Skeletal muscle tissue (tissue), 4 donors: Measurements from ENCODE around the gene TCIRG1. TPM values are rescaled to one million over a fixed set of nuclear protein-coding genes. Genes with fewer than 3 reads are reported as not detected.
A peak's percentile ranks its signal among the peaks of the same experiment; 100 is the strongest.

Experiments used
- H3K27ac ChIP-seq: one replicate; pipeline ENCODE4 v1.7.0; 2013; ENCODE audit warnings: mild to moderate bottlenecking, low read depth, low read length, inconsistent platforms
- H3K27me3 ChIP-seq, 3 donors: one replicate each; pipeline ENCODE4 v1.7.0; 2013; ENCODE audit warnings: low read length in 3 of 3; ENCODE audit not compliant: control insufficient read depth in 3 of 3, insufficient read depth in 3 of 3
- H3K36me3 ChIP-seq, 3 donors: one replicate each; pipeline ENCODE4 v1.7.0; 2013; ENCODE audit warnings: low read length in 3 of 3; ENCODE audit not compliant: control insufficient read depth in 3 of 3, insufficient read depth in 3 of 3
- H3K4me1 ChIP-seq, 3 donors: one replicate each; pipeline ENCODE4 v1.7.0; 2013; ENCODE audit warnings: low read length in 3 of 3, mild to moderate bottlenecking in 3 of 3; ENCODE audit not compliant: control insufficient read depth in 3 of 3, insufficient read depth in 3 of 3
- H3K4me3 ChIP-seq, 3 donors: one replicate each; pipeline ENCODE4 v1.7.0; 2013; ENCODE audit warnings: low read length in 3 of 3
- H3K9ac ChIP-seq, 3 donors: one replicate each; pipeline ENCODE4 v1.7.0; 2013; ENCODE audit warnings: low read length in 3 of 3, mild to moderate bottlenecking in 3 of 3, moderate library complexity in 2 of 3, low read depth in 1 of 3
- H3K9me3 ChIP-seq, 3 donors: one replicate each; pipeline ENCODE4 v1.7.0; 2013; ENCODE audit warnings: low read length in 3 of 3; ENCODE audit not compliant: control insufficient read depth in 3 of 3
- total RNA-seq: library from RNA; depleted of rRNA; stranded (reverse); fragments of >200 nt; gene quantifications from one replicate; pipeline ENCODE4 v1.2.3, GENCODE V29; 2014
- donor health status: Osteomylitis.

Gene TCIRG1
- total RNA-seq, 1 donor from 2014 or later, result 18.3 TPM

GRCh38 chr11:68066742-68067141 lies 27.9 kb downstream of the TCIRG1 start:
- Histone ChIP-seq H3K36me3 (peaks cover 52 to 60% (median 57%) of the 10 kb centered on the region in 3 donors), H3K4me3 (no peak overlapping the region), H3K4me1 (no peaks in the 10 kb centered on the region), H3K27ac (no peak overlapping the region), H3K9ac (no peak overlapping the region), H3K27me3 (no peaks in the 10 kb centered on the region), H3K9me3 (no peaks in the 10 kb centered on the region)

GRCh38 chr11:68067991-68068390 lies 29.2 kb downstream of the TCIRG1 start:
- H3K27ac ChIP-seq, result no peak overlapping the region
- no peaks in the 10 kb centered on the region for H3K27me3 ChIP-seq
- H3K36me3 ChIP-seq, result peaks cover 45 to 53% (median 47%) of the 10 kb centered on the region in 3 donors
- no peaks in the 10 kb centered on the region for H3K9me3 ChIP-seq
- H3K4me1 ChIP-seq, result no peaks in the 10 kb centered on the region
- no peak overlapping the region for H3K9ac ChIP-seq
- H3K4me3 ChIP-seq, result no peak overlapping the region

GRCh38 chr11:68071281-68072048 lies 32.6 kb downstream of the TCIRG1 start:
- H3K9ac ChIP-seq, result no peak overlapping the region
- H3K4me1 ChIP-seq, result no peaks in the 10 kb centered on the region
- peaks cover 39 to 45% (median 42%) of the 10 kb centered on the region in 3 donors for H3K36me3 ChIP-seq
- H3K27me3 ChIP-seq, result no peaks in the 10 kb centered on the region
- no peak overlapping the region for H3K27ac ChIP-seq
- H3K4me3 ChIP-seq, result no peak overlapping the region
- H3K9me3 ChIP-seq, result no peaks in the 10 kb centered on the region

- H3K27ac ChIP-seq, result no peak overlapping the region
- H3K27me3 ChIP-seq, result no peaks in the 10 kb centered on the region
- peaks cover 16 to 22% (median 20%) of the 10 kb centered on the region in 3 donors for H3K36me3 ChIP-seq
- H3K9me3 ChIP-seq, result no peaks in the 10 kb centered on the region
- H3K9ac ChIP-seq, result no peak overlapping the region
- no peaks in the 10 kb centered on the region for H3K4me1 ChIP-seq
- no peak overlapping the region for H3K4me3 ChIP-seq
Observed at GRCh38 chr11:68074584-68075352, 35.9 kb downstream of the TCIRG1 start.

GRCh38 chr11:68076371-68077042 lies 37.7 kb downstream of the TCIRG1 start:
- H3K36me3 ChIP-seq, result peaks cover 6 to 15% (median 13%) of the 10 kb centered on the region in 3 donors
- H3K9me3 ChIP-seq, result no peaks in the 10 kb centered on the region
- no peak overlapping the region for H3K9ac ChIP-seq
- peaks cover 2 to 5% (median 2%) of the 10 kb centered on the region in 3 donors for H3K4me1 ChIP-seq
- H3K27me3 ChIP-seq, result no peaks in the 10 kb centered on the region
- H3K27ac ChIP-seq, result no peak overlapping the region
- no peak overlapping the region for H3K4me3 ChIP-seq

GRCh38 chr11:68077617-68078582 lies 39.1 kb downstream of the TCIRG1 start:
- H3K9ac ChIP-seq, result no peak overlapping the region
- no peak overlapping the region for H3K4me3 ChIP-seq
- H3K4me1 ChIP-seq, result peaks cover 3 to 8% (median 4%) of the 10 kb centered on the region in 3 donors
- H3K27me3 ChIP-seq, result no peaks in the 10 kb centered on the region
- H3K36me3 ChIP-seq, result peaks cover 6 to 15% (median 12%) of the 10 kb centered on the region in 3 donors
- H3K27ac ChIP-seq, result no peak overlapping the region
- no peaks in the 10 kb centered on the region for H3K9me3 ChIP-seq

GRCh38 chr11:68080860-68081259 lies 42.0 kb downstream of the TCIRG1 start:
- Histone ChIP-seq H3K27ac (no peak overlapping the region), H3K36me3 (peaks cover 2 to 5% (median 3%) of the 10 kb centered on the region in 3 donors), H3K27me3 (no peaks in the 10 kb centered on the region), H3K4me3 (no peak overlapping the region), H3K9me3 (no peaks in the 10 kb centered on the region), H3K9ac (no peak overlapping the region), H3K4me1 (peaks cover 3 to 8% (median 4%) of the 10 kb centered on the region in 3 donors)

GRCh38 chr11:68081691-68082090 lies 42.9 kb downstream of the TCIRG1 start:
- H3K27ac ChIP-seq, result peak overlapping the region; percentile 7
- H3K9me3 ChIP-seq, result no peaks in the 10 kb centered on the region
- H3K9ac ChIP-seq, result peak overlapping the region in 2 of 3 donors; percentile 43 to 63
- no peaks in the 10 kb centered on the region for H3K27me3 ChIP-seq
- H3K4me1 ChIP-seq, result peaks cover 3 to 8% (median 4%) of the 10 kb centered on the region in 3 donors
- no peak overlapping the region for H3K4me3 ChIP-seq
- peaks cover 2 to 5% (median 3%) of the 10 kb centered on the region in 3 donors for H3K36me3 ChIP-seq

- Histone ChIP-seq H3K9me3 (no peaks in the 10 kb centered on the region), H3K36me3 (peaks cover 0 to 5% (median 2%) of the 10 kb centered on the region in 3 donors), H3K4me3 (no peak overlapping the region), H3K9ac (peak overlapping the region in 1 of 3 donors; percentile 33), H3K27ac (no peak overlapping the region), H3K27me3 (no peaks in the 10 kb centered on the region), H3K4me1 (peaks cover 3 to 8% (median 4%) of the 10 kb centered on the region in 3 donors)
Observed at GRCh38 chr11:68082481-68082880, 43.7 kb downstream of the TCIRG1 start.
